H1 (cell line): Measurements from ENCODE around the gene ATP10D. TPM values are rescaled to one million over a fixed set of nuclear protein-coding genes. Genes with fewer than 3 reads are reported as not detected.

Experiments used
- CTCF ChIA-PET: fragments of 300-600 bp; sonication (Branson Sonifier 250); formaldehyde crosslinking; loops from one replicate; lab custom pipeline; 2021; ENCODE audit not compliant: partially characterized antibody; lab: Charles Lee
- POLR2A ChIA-PET: fragments of 300-600 bp; sonication (Branson Sonifier 250); formaldehyde crosslinking; loops from one replicate; lab custom pipeline; 2021; ENCODE audit warnings: inconsistent platforms; ENCODE audit not compliant: partially characterized antibody; lab: Charles Lee
- DNase-seq, 2 experiments: peaks; one replicate each; pipeline versions ENCODE4 v3.0.0 to v3.0.0-alpha.2; 2010 to 2022; ENCODE audit warnings: low spot score in 2 of 2, low read depth in 1 of 2, mixed read lengths in 1 of 2
- FAIRE-seq: peaks from 2 replicates; lab custom pipeline; 2011; peaks lifted over from hg19 to GRCh38; lab: Jason Lieb, UNC
- H2AFZ ChIP-seq: 2 replicates; pipeline ENCODE4 v1.8.1; 2012; ENCODE audit warnings: low read length, inconsistent platforms
- H2AK5ac ChIP-seq: 2 replicates; pipeline ENCODE4 v1.6.1; 2013; ENCODE audit warnings: low read depth, low read length
- H2BK120ac ChIP-seq: replicated peaks from 2 replicates; pipeline ENCODE3; 2013; ENCODE audit warnings: low read depth, low read length, inconsistent platforms
- H2BK12ac ChIP-seq: 2 replicates; pipeline ENCODE4 v1.6.1; 2013; ENCODE audit warnings: low read depth, low read length
- H2BK15ac ChIP-seq: 2 replicates; pipeline ENCODE4 v1.6.1; 2013; ENCODE audit warnings: low read length
- H2BK20ac ChIP-seq: 2 replicates; pipeline ENCODE4 v1.6.1; 2013; ENCODE audit warnings: low read length
- H2BK5ac ChIP-seq: 2 replicates; pipeline ENCODE4 v1.6.1; 2013; ENCODE audit warnings: low read depth, low read length
- H3K14ac ChIP-seq: 2 replicates; pipeline ENCODE4 v1.6.1; 2013; ENCODE audit warnings: inconsistent platforms; ENCODE audit not compliant: insufficient read length
- H3K18ac ChIP-seq: 2 replicates; pipeline ENCODE4 v1.6.1; 2013; ENCODE audit warnings: low read length; ENCODE audit errors: extremely low read depth
- H3K23ac ChIP-seq: 2 replicates; pipeline ENCODE4 v1.6.1; 2013; ENCODE audit warnings: inconsistent platforms; ENCODE audit not compliant: insufficient read length
- H3K23me2 ChIP-seq: 2 replicates; pipeline ENCODE4 v1.6.1; 2013; ENCODE audit warnings: low read depth, low read length
- H3K27ac ChIP-seq: 2 replicates; pipeline ENCODE4 v1.6.1; 2011; ENCODE audit warnings: low read depth, low read length, inconsistent platforms
- H3K27me3 ChIP-seq, 4 experiments: replicated peaks in 1 of 4; 1 replicate in 1 of 4; 2 replicates in 3 of 4; pipeline versions ENCODE4 v1.6.1 to v1.8.1; 2011 to 2013; ENCODE audit warnings: low read length in 3 of 4, mild to moderate bottlenecking in 3 of 4, inconsistent platforms in 2 of 4, mixed read lengths in 2 of 4, moderate library complexity in 1 of 4; ENCODE audit not compliant: control insufficient read depth in 3 of 4, insufficient read depth in 3 of 4; ENCODE audit errors: extremely low read depth in 1 of 4
- H3K36me3 ChIP-seq, 4 experiments: 2 replicates each; pipeline versions ENCODE4 v1.6.1 to v1.8.1; 2011 to 2013; ENCODE audit warnings: mild to moderate bottlenecking in 4 of 4, low read length in 3 of 4, moderate library complexity in 2 of 4, control low read depth in 1 of 4, inconsistent platforms in 1 of 4; ENCODE audit not compliant: insufficient read depth in 4 of 4, control insufficient read depth in 2 of 4
- H3K4ac ChIP-seq: replicated peaks from 2 replicates; pipeline ENCODE3; 2013; ENCODE audit warnings: low read length, low read depth, mixed read lengths, inconsistent platforms; ENCODE audit not compliant: insufficient read length
- H3K4me1 ChIP-seq, 4 experiments: replicated peaks in 1 of 4; 1 replicate in 1 of 4; 2 replicates in 3 of 4; pipeline versions ENCODE4 v1.6.1 to v1.8.1; 2011 to 2013; ENCODE audit warnings: low read length in 3 of 4, inconsistent platforms in 2 of 4, mixed read lengths in 1 of 4; ENCODE audit not compliant: insufficient read depth in 4 of 4, control insufficient read depth in 3 of 4
- H3K4me2 ChIP-seq, 2 experiments: 2 replicates each; pipeline versions ENCODE4 v1.6.1 to v1.8.1; 2011 to 2013; ENCODE audit warnings: low read depth in 2 of 2, low read length in 2 of 2, control low read depth in 1 of 2, inconsistent platforms in 1 of 2, mild to moderate bottlenecking in 1 of 2; ENCODE audit not compliant: insufficient read depth in 1 of 2
- H3K4me3 ChIP-seq, 4 experiments: fragments of 200-600, 300-600 bp in 1 of 4; sonication (generic), shearing (Covaris generic), sonication (Bioruptor Twin) in 1 of 4; 2 replicates each; pipeline versions ENCODE4 v1.5.1 to v1.8.1; 2011 to 2016; ENCODE audit warnings: low read length in 4 of 4, low read depth in 3 of 4, control low read depth in 2 of 4, inconsistent platforms in 2 of 4, mild to moderate bottlenecking in 2 of 4, mixed read lengths in 1 of 4, moderate library complexity in 1 of 4; ENCODE audit not compliant: insufficient read depth in 2 of 4; ENCODE audit errors: extremely low read depth in 1 of 4
- H3K56ac ChIP-seq: replicated peaks from 2 replicates; pipeline ENCODE3; 2013; ENCODE audit warnings: low read depth, mild to moderate bottlenecking, mixed read lengths, low read length, inconsistent platforms; ENCODE audit not compliant: insufficient read length
- H3K79me1 ChIP-seq: 2 replicates; pipeline ENCODE4 v1.6.1; 2013; ENCODE audit warnings: low read depth, low read length, control low read depth
- H3K79me2 ChIP-seq, 2 experiments: 2 replicates each; pipeline versions ENCODE4 v1.6.1 to v1.8.1; 2012 to 2013; ENCODE audit warnings: low read length in 2 of 2, mild to moderate bottlenecking in 2 of 2, inconsistent platforms in 1 of 2; ENCODE audit not compliant: insufficient read depth in 2 of 2, control insufficient read depth in 1 of 2
- H3K9ac ChIP-seq, 4 experiments: replicated peaks in 1 of 4; 1 replicate in 1 of 4; 2 replicates in 3 of 4; pipeline versions ENCODE4 v1.6.1 to v1.8.1; 2011 to 2013; ENCODE audit warnings: low read depth in 3 of 4, low read length in 3 of 4, control low read depth in 2 of 4, mild to moderate bottlenecking in 2 of 4, moderate library complexity in 2 of 4, inconsistent platforms in 1 of 4; ENCODE audit errors: extremely low read depth in 1 of 4
- H3K9me3 ChIP-seq, 2 experiments: 2 replicates each; pipeline versions ENCODE4 v1.6.1 to v1.8.1; 2012 to 2013; ENCODE audit warnings: mild to moderate bottlenecking in 2 of 2, moderate library complexity in 2 of 2, control low read depth in 1 of 2, inconsistent platforms in 1 of 2, low read depth in 1 of 2, low read length in 1 of 2, mixed read lengths in 1 of 2; ENCODE audit not compliant: insufficient read depth in 2 of 2
- H4K20me1 ChIP-seq, 2 experiments: replicated peaks in 1 of 2; 2 replicates each; pipeline versions ENCODE3 to v1.8.1; 2011 to 2013; ENCODE audit warnings: inconsistent platforms in 2 of 2, low read length in 2 of 2, mild to moderate bottlenecking in 1 of 2; ENCODE audit not compliant: insufficient read depth in 2 of 2, control insufficient read depth in 1 of 2
- H4K5ac ChIP-seq: 2 replicates; pipeline ENCODE4 v1.6.1; 2013; ENCODE audit warnings: low read length, low read depth, mixed read lengths, inconsistent platforms; ENCODE audit not compliant: insufficient read length
- H4K8ac ChIP-seq: 2 replicates; pipeline ENCODE4 v1.8.0; 2013; ENCODE audit warnings: mild to moderate bottlenecking, moderate library complexity, low read length, inconsistent platforms; ENCODE audit not compliant: insufficient read depth; ENCODE audit errors: extremely low read depth
- H4K91ac ChIP-seq: replicated peaks from 2 replicates; pipeline ENCODE3; 2013; ENCODE audit warnings: low read length, mixed read lengths, inconsistent platforms; ENCODE audit not compliant: insufficient read length
- ATF3 ChIP-seq: IDR thresholded peaks from 2 replicates; pipeline ENCODE4 v1.6.1; 2011; ENCODE audit warnings: low read depth, mild to moderate bottlenecking, low read length; ENCODE audit not compliant: insufficient read depth
- SRF ChIP-seq: IDR thresholded peaks from 2 replicates; pipeline ENCODE4 v1.6.1; 2011; ENCODE audit warnings: mild to moderate bottlenecking, low read depth, low read length, moderate library complexity
- WGBS, 2 experiments: shearing (Covaris generic) in 1 of 2; methylation state at CpG; one replicate each; pipeline versions ENCODE4 v1.1.6 to v1.1.7; 2013 to 2015; ENCODE audit warnings: low lambda C conversion rate in 2 of 2, mixed read lengths in 2 of 2, inconsistent platforms in 1 of 2, low coverage in 1 of 2, missing lambda C conversion rate in 1 of 2; ENCODE audit not compliant: insufficient replicate concordance in 2 of 2, insufficient coverage in 1 of 2, insufficient read length in 1 of 2; ENCODE audit errors: extremely low coverage in 1 of 2, missing lambda C conversion rate in 1 of 2; 5-methylcytosine and 5-hydroxymethylcytosine counted together
- polyA plus RNA-seq, 7 experiments: library from polyadenylated mRNA; depleted of rRNA in 3 of 7; stranded (reverse) in 5 of 7; unstranded in 2 of 7; fragments of >200 nt in 5 of 7; fragments of 200-250 nt in 2 of 7; gene quantifications; 1 replicate in 5 of 7; 2 replicates in 1 of 7; 4 replicates in 1 of 7; pipeline versions ENCODE4 v1.2.1 to v1.2.3, GENCODE V29; 2011 to 2013; ENCODE audit warnings: missing spikeins in 2 of 7, mixed read lengths in 2 of 7
- total RNA-seq: library from RNA; stranded (reverse); fragmentation: NEBNext Ultra II Directional; extraction: Animal tissue kit (Norgen Biotek cat#: 25700); gene quantifications from 2 replicates; pipeline ENCODE4 v1.2.1, GENCODE V29; 2021

ATP10D gene
- total and polyA plus RNA-seq, 2 of the 8 experiments (the other 6 are each of a cell fraction or from before 2014, with no cell fraction given): 2.9 to 5.9 TPM

- DNase-seq (no peak), FAIRE-seq (no peak)
- Histone ChIP-seq H2BK15ac (no peak overlapping the region), H3K4ac (no peak overlapping the region), H3K79me2 (no peaks in the 10 kb centered on the region), H3K23ac (no peak overlapping the region), H4K91ac (no peak overlapping the region), H3K9me3 (no peaks in the 10 kb centered on the region), H2BK5ac (no peak overlapping the region), H2BK12ac (no peak overlapping the region), H3K18ac (no peak overlapping the region), H3K14ac (no peak overlapping the region), H4K20me1 (no peaks in the 10 kb centered on the region), H3K36me3 (no peaks in the 10 kb centered on the region), H2BK120ac (no peak overlapping the region), H2AK5ac (no peak overlapping the region), H3K27ac (no peak overlapping the region), H3K23me2 (no peaks in the 10 kb centered on the region), H2BK20ac (no peak overlapping the region), H4K5ac (no peak overlapping the region), H3K9ac (no peak overlapping the region), H3K4me2 (no peak overlapping the region), H4K8ac (no peak overlapping the region), H3K56ac (no peak overlapping the region), H3K4me1 (no peaks in the 10 kb centered on the region), H2AFZ (no peak overlapping the region), H3K4me3 (no peak overlapping the region), H3K79me1 (no peaks in the 10 kb centered on the region), H3K27me3 (no peaks in the 10 kb centered on the region)
- 89% methylated on average over 7 of the region's 7 CpGs; no CpG with 5 or more reads in 1 of the 2 experiments for WGBS, 2 experiments
- ChIA-PET POLR2A (no interaction called here), CTCF (no interaction called here)
- TF ChIP-seq SRF (no peak), ATF3 (no peak)
These were observed 92.9 kb downstream of the ATP10D start for GRCh38 chr4:47577779-47578553.
